HG03469 (cell line): Measurements from ENCODE around the gene PTPRN.
"Not testable (repeated sequence)": the region's sequence is repeated elsewhere in the genome, so short reads cannot be mapped to it uniquely, and the experiment has no call there.

ENCODE experiments used
- ATAC-seq: cut with Tn5 transposase; IDR thresholded peaks from one replicate; pipeline ENCODE4 v1.9.1; 2021; ENCODE audit warnings: mild to moderate bottlenecking, moderate library complexity, moderate number of reproducible peaks; ENCODE audit not compliant: unreplicated experiment

PTPRN gene

GRCh38 chr2:219309278-219309677 lies at the start of gene PTPRN:
PTPRN (minus strand) TSS chr2:219309401; CDS start chr2:219309332, 69 bp downstream.
- no peak for ATAC-seq

DNA sequence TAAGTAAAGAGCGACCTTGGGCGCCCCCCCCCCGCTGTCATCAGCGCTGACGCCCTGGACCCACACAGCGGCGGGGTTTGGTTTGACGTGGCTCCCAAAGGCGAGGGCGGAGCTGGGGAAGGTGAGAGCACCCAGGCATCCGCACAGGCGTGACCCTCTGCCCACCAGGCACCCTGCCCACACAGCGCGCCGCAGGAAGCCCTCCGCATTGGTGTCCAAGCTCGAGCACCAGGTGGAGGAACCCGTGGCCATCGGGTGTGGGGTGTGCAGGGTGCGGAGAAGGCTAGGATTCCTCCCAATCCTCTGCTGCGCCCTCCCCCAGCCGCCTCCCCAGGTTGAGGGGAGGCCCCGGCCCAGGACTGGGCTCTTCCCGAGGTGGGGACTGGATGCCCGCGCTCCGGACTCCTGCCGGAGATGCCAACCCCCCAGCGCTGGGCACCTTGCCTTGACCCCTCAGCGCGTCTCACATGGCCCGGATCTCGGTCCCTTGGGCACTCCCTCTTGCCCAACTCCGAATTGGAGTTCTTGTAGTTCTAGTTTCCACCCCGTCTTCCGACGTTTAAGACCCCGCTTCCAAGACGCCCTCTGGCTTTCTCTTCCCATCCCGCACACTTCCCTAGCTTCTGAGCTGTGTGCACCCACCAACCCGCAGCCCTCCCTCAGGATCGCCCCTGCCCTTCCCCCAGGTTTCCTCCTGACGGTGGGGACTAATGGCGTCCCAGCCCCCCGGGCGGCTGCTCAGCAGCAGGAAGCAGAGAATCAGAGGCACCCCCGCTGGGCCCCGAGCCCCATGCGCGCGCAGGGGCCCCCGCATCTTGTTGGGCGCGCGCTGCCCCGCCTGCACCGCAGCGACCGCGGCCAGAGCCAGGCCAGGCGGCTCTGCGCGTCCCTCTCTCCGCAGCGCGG lies 49.2 kb upstream of the PTPRN start:
- ATAC-seq: no peak

DNA sequence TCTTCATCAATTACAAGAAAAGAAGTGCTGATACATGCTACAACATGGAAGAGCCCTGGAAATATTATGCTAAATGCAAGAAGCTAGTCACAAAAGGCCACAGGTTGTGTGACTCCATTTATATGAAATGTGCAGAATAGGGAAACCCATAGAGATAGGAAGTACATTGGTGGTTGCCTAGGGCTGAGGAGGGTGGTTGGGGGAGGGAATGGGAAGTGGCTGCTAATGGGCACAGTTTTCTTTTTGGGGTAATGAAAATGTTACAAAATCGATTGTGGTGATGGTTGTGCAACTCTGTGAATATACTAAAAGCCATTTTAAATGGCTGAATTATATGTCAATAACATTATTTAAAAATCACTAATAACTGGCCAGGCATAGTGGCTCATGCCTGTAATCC lies 47.6 kb upstream of the PTPRN start:
- ATAC-seq: no peak

DNA sequence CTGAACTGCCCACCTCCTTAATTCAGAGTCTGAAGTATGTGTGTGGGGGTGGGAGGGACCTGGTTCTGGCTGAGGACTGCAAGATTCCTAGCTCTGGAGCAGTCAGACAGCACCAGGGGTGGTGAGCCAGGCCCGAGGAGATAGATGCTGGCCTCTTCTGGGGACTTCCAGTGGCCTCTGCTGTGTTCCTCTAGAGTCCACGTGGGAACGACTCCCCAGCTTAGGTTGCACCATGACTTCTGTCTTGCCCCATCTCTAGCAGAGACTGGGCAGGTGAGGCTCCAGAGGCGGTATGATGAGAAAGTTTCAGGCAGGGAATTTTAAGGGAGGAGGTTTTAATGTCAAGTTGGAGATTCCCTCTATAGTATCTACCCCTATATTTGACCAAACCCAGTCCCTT lies 45.4 kb upstream of the PTPRN start:
- ATAC-seq: no peak

DNA sequence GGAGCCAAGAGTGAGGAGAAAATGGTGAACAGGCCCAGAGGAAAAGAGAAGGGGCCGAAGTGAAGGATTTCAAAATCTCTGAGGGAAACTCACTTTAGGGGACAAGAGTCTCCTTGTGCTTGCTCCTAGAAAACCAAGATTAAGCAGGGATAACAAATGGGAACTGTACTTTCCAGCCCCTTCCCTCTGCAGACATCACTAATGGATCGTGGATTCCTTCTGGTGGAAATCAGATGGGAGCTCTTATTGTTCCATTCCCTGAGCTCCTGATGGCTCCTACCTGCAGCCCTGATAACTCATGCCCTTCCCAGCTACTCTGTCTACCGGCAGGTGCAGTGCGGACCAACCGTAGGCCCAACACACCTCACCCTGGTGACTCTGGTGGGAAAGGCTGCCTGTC lies 43.9 kb upstream of the PTPRN start:
- ATAC-seq: no peak

DNA sequence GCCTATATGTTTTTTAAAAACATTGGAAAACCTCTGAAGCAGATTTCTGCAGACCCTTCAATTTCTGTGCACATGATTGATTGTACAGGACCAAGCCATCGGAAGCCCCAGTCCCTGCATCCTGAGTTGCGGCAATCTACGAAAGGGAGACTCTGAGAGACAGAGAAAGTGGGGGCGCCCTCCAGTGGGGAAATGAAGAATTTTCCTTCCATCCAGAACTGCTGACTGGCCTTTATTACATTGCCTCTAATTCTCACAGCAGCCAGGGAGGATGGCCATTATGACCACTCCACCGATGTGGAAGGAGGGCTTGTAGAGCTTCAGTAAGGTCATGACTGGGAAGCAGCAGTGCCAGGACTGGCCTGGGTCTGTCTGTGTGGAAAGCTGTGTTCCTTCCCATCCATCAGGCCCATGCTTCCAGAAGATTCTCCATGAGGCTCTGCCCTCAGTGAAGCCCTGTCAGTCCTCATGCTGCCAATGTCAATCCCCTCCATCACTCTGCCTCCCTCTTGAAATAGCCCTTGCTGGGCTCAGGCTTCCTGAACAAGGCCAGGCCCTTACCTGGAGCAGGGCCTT lies 43.3 kb upstream of the PTPRN start:
- ATAC-seq: no peak

DNA sequence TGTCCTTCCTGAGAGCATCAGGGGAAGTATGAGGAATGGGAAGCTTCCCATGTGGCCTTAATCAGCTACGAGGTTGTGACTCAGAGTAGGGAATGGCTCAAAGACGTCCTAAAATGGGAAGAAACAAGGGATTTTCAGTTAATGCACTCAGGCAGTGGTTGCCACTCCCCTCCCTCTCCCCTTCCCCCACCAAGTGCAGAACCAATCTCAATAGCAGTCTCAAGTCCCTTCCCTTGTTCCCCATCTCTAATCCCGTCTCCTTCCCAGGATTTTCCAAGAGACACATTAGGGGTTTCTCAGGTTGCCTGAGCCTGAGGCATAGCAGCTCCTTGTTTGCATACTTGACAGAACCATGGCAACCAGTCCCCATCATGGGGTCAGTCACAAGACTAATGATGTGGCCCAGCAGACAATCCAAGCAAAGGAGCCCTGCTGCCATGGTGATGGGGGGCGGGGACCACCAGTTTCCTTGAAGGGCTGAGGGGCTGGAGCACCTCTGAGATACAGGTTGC lies 41.6 kb upstream of the PTPRN start:
- ATAC-seq: no peak

DNA sequence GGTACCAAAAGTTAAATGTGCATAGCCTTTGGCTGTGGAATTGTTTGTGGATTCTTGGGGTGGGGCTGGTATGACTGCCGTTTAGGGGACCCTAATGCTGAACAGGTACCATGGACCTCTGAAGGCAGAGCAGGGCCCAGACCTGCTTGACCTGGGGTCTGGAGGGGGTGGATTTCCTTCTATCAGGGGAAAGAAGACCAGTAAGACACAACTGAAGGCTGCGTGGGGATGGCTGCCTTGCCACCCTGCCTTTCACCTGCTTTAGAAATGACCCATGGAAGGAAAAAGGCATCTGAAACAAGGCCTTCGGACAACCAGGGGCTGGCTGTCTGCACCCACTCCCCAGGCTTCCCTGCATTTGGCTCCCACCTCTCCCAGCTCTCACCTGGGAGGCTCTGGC lies 41.0 kb upstream of the PTPRN start:
- ATAC-seq: no peak

- no peak for ATAC-seq
Observed at GRCh38 chr2:219344751-219345430, 35.7 kb upstream of the PTPRN start.

DNA sequence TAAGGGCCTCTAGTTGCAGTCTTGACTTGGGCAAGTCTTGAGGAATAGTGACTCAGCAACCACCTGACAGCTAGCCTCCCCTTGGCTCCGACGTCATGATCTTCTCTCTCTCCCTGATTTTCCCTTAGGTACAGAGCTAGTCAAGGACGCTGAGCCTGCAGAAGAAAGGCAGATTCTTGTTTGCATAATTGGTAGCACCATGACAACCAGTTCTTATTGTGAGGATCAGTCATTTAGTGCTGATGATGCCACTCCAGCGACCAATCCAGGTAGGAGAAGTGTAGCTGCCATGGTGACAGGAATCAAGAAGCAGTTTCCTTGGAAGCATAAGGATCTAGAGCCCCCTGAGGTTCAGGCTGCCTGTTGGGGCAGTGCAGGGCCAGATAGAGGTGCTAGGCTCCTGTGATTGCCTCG lies 26.2 kb upstream of the PTPRN start:
- ATAC-seq: no peak

DNA sequence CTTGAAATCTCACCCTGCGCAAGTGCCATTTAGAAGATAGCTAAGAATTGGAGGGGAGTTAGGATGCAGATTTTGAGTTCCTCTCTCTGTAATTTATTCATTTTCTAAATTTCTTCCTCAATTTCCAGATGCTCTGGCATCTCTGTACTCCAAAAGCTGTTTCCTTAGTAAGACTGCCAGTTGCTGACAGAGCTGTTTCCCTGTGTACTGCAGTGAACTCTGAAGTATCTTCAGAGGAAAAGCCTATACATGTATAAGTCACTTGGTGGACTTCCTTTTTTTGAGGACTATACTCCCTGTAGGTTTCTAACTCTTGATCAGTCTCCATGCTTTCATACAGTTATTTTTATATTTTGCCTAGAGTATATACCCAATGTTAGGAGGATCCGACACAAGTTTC lies 24.9 kb upstream of the PTPRN start:
- ATAC-seq: no peak

DNA sequence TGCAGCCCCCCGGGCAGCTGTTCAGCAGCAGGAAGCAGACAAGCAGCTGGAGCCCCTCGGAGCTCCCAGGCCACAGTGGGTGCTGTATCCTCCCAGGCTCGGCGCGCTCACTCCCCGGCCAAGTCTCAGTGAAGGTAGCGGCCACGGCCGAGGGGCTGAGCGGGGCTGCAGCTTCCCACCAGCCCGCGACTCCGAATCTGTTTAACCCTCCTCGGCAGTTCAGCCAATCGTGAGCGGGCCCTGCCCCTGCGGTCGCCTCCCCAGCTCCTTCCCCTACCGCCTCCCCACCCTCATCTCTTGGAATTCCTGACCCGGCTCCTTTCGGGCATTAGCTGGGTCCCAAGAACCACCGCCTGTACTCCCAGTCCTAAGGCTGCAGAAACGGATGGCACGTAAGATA lies 23.3 kb upstream of the PTPRN start, which contains the start of gene RESP18:
RESP18 (minus strand) TSS at position 203 of the 400 bp plus-strand sequence.
- no peak for ATAC-seq

- ATAC-seq: no peak
Observed at GRCh38 chr2:219331560-219332213, 22.5 kb upstream of the PTPRN start.

DNA sequence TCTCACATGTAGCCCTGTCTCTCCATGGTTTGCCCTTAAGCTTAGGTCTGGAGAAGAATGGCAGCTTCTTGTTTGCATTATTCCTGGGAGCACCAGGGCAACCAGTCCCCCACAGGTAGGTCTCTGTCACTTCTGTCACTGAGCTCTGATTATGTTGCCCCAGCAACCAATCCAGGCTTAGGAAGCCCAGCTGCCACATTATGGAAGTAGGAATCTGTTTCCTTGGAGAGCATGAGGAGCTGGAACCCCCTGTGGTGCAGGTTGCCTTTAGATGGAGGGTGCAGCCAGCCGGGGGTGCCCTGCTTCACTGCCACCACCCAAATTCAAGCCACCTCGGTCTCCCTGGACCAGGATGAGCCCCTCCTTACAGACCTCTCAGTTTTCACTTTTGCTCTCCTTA lies 18.5 kb upstream of the PTPRN start:
- no peak for ATAC-seq

DNA sequence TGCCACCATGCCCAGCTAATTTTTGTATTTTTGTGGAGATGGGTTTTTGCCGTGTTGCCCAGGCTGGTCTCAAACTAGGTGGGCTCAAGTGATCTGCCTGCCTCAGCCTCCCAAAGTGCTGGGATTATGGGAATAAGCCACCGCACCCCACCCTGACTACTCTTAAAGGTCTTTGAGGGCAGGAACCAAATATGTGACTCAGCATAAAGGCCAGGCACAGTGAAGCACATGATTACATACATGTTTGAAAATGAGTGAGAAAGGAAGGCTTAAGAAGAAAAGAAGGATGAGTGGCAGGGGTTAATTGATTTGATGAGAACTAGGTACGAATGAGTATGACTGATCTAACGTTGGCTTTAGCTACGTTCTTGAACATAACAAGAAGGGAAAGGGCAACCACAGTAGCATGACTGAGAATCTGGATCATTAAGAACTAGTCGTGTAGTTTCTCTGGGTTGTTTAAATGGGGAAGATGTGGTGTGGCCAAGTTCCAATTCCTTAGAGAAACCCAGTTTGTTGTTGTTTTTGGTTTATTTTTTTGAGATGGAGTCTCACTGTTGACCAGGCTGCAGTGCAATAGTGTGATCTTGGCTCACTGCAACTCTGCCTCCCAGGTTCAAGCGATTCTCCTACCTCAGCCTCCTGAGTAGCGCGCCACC lies 16.6 kb upstream of the PTPRN start:
- ATAC-seq: no peak

- ATAC-seq: no peak
Observed at GRCh38 chr2:219325136-219325535, 15.9 kb upstream of the PTPRN start.

DNA sequence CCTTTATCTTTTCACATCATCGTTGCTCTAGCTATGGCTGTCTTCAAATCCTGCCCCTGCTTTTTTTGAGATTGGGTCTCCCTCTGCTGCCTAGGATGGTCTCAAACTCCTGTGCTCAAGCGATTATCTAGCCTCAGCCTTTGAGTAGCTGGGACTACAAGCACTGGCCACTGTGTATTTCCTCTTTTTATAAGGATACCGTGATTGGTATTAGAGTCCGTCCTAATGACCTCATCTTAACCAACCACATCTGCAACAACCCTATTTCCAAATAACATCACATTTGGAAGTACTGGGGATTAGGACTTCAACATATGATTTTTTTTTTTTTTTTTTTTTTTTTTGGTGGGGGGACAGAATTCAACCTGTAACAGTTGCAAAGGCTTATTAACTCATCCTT lies 14.2 kb upstream of the PTPRN start:
- no peak for ATAC-seq

DNA sequence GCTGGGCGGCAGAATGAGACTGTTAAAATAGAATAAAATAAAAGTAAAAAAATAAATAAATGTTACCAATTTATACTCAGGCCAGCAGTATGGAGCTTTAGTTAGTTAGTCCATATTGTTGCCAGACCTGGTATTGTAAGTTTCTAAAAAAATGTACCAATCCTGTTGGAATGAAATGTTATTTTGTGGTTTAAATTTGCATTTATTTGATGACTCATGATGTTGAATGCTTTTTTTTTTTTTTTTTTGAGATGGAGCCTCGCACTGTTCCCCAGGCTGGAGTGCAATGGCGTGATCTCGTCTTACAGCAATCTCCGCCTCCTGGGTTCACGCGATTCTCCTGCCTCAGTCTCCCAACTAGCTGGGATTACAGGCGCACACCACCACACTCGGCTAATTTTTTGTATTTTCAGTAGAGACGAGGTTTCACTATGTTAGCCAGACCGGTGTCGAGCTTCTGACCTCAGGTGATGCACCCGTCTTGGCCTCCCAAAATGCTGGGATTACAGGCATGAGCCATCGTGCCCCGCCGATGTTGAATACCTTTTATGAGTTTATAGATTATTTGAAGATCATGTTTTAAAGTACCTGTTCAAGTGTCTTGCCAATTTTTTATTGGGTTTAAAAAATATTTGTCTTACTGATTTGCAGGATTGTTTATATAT lies 5.7 kb upstream of the PTPRN start:
- no peak for ATAC-seq

GRCh38 chr2:219312683-219313263 lies 3.6 kb upstream of the PTPRN start:
- ATAC-seq: not testable (repeated sequence)
